HG03280 (cell line): ENCODE data around the gene STK17B.

Source experiments
- ATAC-seq: cut with Tn5 transposase; IDR thresholded peaks from one replicate; pipeline ENCODE4 v1.9.1; 2021; ENCODE audit warnings: mild to moderate bottlenecking, moderate library complexity; ENCODE audit not compliant: unreplicated experiment

The STK17B gene

GRCh38 chr2:196184921-196185320 is 13.5 kb upstream of the STK17B start:
- no peak for ATAC-seq

GRCh38 chr2:196183528-196184231 is 12.3 kb upstream of the STK17B start:
- no peak for ATAC-seq

DNA sequence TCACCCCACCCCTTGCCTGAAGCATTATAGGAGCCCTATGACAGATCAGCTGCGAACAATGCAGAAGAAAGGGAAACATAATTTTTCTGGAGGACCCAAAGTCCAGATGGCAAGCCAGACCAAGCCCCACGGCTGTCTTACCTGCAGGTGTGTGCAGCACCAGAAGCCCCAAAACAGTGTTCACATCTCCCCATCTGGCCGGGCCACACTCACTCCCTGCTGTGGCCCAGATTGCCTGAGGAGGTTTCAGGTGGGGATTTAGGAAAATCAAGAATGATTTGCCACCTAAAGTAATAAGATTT is 11.7 kb upstream of the STK17B start:
- peak; percentile 31 for ATAC-seq

- peak; percentile 60 for ATAC-seq
Observed at GRCh38 chr2:196182439-196183171, 11.2 kb upstream of the STK17B start.

- ATAC-seq: no peak
Observed at GRCh38 chr2:196181484-196181883, 10.1 kb upstream of the STK17B start.

DNA sequence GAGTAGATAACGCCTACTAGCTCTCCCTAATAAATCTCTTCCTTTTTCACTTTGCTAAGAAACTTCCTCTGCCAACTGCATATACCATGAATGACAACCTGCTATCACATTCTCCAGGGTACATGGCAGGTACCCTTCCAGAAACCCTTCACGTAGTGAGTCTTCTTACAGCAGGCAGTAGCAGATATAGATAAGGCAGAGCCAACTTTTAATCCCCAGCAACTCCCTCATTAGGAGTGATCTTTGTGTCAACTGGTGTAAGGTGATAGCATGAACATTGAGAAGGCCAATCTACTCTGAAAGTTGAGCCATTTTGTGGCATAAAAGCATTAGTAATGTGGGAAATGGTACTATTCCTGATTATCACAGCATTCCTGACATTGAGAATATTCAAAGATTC is 5.7 kb upstream of the STK17B start:
- no peak for ATAC-seq

DNA sequence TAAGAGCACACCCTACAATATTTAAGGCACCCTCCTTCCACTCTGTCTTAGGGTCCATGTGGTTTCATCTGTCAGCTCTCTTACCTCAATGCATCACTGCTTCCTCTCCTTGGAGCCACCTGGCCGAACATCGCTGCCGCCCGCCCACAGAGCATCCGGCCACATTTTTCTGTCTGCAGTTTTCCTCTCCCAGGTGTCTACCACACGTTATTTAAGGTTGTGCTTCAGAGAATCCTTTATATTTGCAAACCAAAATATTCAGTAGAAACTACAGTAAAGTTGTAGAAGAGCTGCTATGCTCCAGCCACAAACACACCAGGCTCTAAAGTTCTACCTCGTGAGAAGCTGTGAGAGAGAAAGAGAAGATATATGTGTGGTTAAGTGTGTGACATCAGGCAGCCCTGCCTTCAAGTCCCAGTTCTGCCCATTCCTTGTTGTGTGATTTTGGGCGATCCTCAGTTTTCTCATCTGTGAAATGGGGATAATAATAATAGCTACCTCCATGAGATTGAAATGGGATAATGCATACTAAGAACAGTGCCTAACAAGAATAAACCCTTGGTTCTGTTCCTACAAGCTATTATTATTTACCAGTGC is 4.9 kb upstream of the STK17B start:
- peak; percentile 62 for ATAC-seq

DNA sequence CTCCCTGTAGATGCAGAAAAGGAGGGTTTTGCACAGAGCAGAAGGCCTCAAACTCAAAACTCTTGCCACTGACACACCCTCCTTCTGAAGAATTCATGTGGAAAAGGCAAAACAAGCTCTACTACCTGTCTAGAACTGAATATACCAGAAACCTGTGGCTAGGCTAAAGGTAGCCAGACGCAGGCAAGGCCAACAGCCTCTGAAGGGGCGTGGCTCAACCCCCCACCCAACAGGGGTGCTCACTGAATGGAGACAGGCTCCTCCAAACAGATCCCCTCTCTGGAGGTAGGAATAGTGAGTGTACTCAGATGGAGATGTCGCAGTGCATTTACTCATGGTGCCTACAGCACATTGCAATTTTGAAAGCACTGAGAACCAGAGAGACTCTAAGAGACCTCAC is 3.0 kb upstream of the STK17B start:
- no peak for ATAC-seq

DNA sequence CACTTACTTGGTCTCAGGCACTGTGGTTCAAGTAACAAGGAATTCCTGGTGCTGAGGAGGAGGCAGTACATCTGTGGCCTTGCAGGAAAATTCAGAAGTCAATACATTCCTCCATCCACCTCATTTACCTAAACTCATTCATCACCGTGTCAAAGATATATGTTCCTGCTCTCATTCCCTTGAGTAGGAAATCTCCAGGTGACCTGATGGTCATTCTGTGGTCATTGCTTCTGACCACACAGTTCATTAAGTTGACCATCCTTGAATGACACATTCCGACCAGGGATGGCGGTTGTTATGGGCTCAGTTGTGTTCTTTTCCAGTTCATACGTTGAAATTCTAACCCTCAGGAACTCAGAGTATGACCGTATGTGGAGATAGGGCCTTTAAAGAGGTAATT is 2.1 kb upstream of the STK17B start:
- ATAC-seq: no peak

DNA sequence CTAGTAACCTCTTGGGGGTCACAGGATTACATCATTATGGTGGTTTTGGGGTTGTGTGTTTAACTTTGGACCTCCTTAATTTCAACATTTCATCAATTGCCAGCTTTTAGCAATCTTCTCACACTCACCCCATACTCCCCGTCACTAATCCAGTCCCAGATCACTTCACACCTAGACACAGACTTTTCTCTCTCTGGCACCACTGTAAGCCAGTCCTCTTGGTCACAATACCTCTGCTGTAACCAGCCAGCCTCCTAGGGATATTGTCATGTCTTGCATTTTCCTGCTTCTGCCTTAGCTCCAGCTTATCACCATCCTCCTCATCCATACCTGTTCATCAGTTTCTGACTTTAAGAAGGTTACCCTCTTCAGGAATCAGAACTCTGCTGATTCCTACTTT is 1.6 kb upstream of the STK17B start:
- ATAC-seq: no peak

DNA sequence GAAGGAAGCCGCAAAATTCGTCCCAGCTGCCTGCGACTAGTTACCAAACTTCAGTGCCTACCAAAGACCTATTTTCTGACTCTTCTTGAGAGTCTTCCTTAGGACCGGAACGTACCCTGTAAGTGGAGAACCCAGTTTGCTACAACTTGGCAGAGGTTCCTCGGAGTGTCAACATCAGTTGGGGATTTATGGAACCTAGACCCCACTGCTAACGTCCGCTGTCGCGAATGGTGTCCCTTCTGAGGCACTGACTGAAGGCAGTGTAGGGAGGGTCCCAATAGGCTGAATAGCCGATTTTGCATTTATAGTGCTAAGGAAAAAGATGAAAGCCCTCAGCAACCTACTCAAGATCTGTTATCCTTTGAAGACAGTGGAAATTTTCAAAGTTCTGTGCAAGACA is 568 bp upstream of the STK17B start:
- no peak for ATAC-seq

- peak; percentile 6 for ATAC-seq
Observed at GRCh38 chr2:196170606-196171247, 651 bp downstream of the STK17B start.

DNA sequence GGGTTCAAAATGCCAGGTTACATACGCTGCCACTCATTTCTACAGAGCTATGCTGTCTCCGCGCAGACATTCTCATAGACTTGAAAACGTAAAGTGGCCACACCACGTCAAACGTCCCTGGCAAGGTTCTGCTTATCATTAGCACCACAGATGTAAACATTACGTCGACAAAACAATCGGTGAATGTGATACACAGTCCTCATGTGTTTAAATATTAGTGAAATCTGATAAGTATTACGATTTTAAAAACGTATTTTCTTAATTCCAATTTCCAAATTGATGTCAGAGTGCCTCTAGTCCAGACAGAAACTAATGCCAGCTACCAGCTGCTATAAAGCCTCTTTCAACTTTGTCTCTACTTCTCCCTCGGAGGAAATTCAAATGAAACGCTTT is 1.2 kb downstream of the STK17B start:
- no peak for ATAC-seq

DNA sequence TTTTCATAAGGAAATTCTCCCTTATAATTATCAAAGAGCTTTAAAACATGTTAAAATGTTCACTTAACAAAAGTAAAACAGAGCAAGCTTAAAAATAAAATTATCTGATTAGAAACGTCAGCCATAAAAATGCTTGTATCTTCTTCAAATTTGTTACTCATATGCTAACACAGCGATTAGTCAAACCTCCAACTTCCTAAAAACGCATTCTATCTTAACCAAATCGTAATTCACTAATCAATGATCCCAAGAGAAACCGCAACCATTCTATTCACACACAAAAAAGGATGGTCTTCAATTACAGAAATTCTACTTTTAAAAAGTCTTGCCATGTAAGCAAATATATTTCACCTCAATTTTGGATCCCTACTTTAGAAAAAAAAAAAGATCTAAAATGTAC is 1.9 kb downstream of the STK17B start:
- no peak for ATAC-seq

- no peak for ATAC-seq
Observed at GRCh38 chr2:196168181-196168580, 3.2 kb downstream of the STK17B start.

GRCh38 chr2:196167666-196168065 is 3.7 kb downstream of the STK17B start:
- no peak for ATAC-seq

GRCh38 chr2:196166876-196167275 is 4.5 kb downstream of the STK17B start:
- ATAC-seq: no peak

DNA sequence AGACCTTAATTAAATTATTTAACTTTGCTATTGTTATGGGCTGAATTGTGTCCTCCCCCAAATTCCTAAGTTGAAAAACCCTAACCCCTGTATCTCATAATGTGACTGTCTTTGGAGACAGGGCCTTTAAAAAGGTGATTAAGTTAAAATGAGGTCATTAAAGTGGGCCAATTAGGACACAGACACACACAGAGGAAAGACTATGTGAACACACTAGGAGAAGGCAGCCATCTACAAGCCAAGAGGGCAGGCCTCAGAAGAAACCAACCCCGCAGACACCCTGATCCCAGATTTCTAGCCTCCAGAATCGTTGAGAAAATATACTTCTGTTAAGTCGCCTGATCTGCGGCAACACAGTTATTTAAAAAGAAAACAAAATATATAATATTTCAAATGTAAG is 6.4 kb downstream of the STK17B start:
- no peak for ATAC-seq

- no peak for ATAC-seq
Observed at GRCh38 chr2:196163285-196163684, 8.1 kb downstream of the STK17B start.

DNA sequence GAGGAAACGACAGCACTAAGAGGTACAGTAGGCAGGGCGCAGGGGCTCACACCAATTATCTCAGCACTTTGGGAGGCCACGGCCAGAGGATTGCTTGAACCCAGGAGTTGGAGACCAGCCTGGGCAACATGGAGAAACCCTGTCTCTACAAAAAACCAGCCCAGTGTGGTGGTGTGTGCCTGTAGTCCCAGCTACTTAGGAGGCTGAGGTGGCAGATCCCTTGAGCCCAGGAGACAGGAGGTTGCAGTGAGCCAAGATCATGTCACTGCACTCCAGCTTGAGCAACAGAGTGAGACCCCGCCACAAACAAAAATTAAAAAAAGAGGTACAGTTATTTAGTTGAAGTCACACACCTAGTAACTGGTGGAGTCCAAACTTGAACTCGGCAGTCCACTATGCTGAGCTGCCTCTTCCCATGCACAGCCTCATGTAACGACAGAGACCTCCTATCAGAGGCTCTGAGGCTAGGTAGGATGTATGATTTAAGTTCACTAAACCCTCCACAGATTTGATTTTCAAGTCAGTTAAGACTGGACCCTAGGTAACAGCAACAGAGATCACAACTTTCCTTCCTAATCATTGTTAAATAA is 8.7 kb downstream of the STK17B start:
- no peak for ATAC-seq

GRCh38 chr2:196160946-196161345 is 10.4 kb downstream of the STK17B start:
- no peak for ATAC-seq

DNA sequence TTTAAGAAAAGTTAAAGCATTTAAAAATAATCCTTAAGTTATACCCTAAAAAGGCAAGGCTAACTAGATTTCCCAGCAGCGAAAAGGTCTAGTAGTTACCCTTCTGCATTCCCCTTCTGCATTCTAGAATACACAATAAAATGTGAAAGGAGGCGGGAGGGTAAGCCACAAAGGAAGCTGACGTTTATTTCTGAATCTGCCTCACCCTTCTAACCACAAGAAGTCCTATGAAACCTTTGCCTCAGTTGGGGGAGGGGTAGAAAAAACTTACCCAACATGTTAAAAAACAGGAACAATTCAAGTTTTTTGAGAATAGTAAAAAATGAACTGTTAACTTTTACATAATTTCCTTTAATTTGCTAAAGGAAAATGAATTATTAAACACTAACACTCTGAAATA is 11.3 kb downstream of the STK17B start:
- ATAC-seq: peak; percentile 69
